HEK293 (cell line): ENCODE results near the gene PTH2.

Experiments used
- BCL11A ChIP-seq: fragments of 450-650 bp; formaldehyde crosslinking; IDR thresholded peaks from 2 replicates; pipeline ENCODE4 v1.5.1; 2016; ENCODE audit warnings: low read depth, missing biosample characterization, missing genetic modification characterization
- KLF1 ChIP-seq: fragments of 450-650 bp; formaldehyde crosslinking; IDR thresholded peaks from 2 replicates; pipeline ENCODE4 v1.5.1; 2016; ENCODE audit warnings: missing biosample characterization, missing genetic modification characterization
- KLF10 ChIP-seq: fragments of 450-650 bp; IDR thresholded peaks from 2 replicates; pipeline ENCODE4 v1.5.1; 2018; ENCODE audit warnings: missing biosample characterization, mild to moderate bottlenecking, missing genetic modification characterization
- KLF8 ChIP-seq: fragments of 450-650 bp; formaldehyde crosslinking; IDR thresholded peaks from 2 replicates; pipeline ENCODE4 v1.5.1; 2016; ENCODE audit warnings: missing biosample characterization, missing genetic modification characterization
- KLF9 ChIP-seq: fragments of 450-650 bp; formaldehyde crosslinking; IDR thresholded peaks from 2 replicates; pipeline ENCODE4 v1.5.1; 2016; ENCODE audit warnings: missing biosample characterization, missing genetic modification characterization, low read depth
- ZNF302 ChIP-seq: fragments of 450-650 bp; formaldehyde crosslinking; IDR thresholded peaks from 2 replicates; pipeline ENCODE4 v1.5.1; 2016; ENCODE audit warnings: missing biosample characterization, missing genetic modification characterization, low read depth
- ZNF341 ChIP-seq: fragments of 450-650 bp; formaldehyde crosslinking; IDR thresholded peaks from 2 replicates; pipeline ENCODE4; 2016; ENCODE audit warnings: low read depth, missing biosample characterization, missing genetic modification characterization
- ZNF366 ChIP-seq: fragments of 450-650 bp; formaldehyde crosslinking; conservative IDR thresholded peaks from 2 replicates; pipeline ENCODE4 v1.5.1; 2016; ENCODE audit warnings: missing biosample characterization, missing genetic modification characterization
- ZNF416 ChIP-seq: fragments of 450-650 bp; formaldehyde crosslinking; IDR thresholded peaks from 2 replicates; pipeline ENCODE4 v1.5.1; 2016; ENCODE audit warnings: missing biosample characterization, missing genetic modification characterization
- ZNF423 ChIP-seq: fragments of 450-650 bp; formaldehyde crosslinking; IDR thresholded peaks from 2 replicates; pipeline ENCODE4 v1.5.1; 2016; ENCODE audit warnings: missing biosample characterization, missing genetic modification characterization
- ZNF433 ChIP-seq: fragments of 450-650 bp; formaldehyde crosslinking; IDR thresholded peaks from 2 replicates; pipeline ENCODE4 v1.5.1; 2016; ENCODE audit warnings: missing biosample characterization, missing genetic modification characterization, low read depth
- ZNF544 ChIP-seq: fragments of 450-650 bp; formaldehyde crosslinking; IDR thresholded peaks from 2 replicates; pipeline ENCODE4 v1.5.0; 2017; ENCODE audit warnings: missing biosample characterization, missing genetic modification characterization
- ZNF561 ChIP-seq: fragments of 450-650 bp; IDR thresholded peaks from 2 replicates; pipeline ENCODE4 v1.5.1; 2018; ENCODE audit warnings: missing biosample characterization, missing genetic modification characterization, borderline replicate concordance
- ZNF629 ChIP-seq: fragments of 450-650 bp; formaldehyde crosslinking; IDR thresholded peaks from 2 replicates; pipeline ENCODE4 v1.5.1; 2017; ENCODE audit warnings: missing biosample characterization, missing genetic modification characterization
- ZSCAN30 ChIP-seq: fragments of 450-650 bp; IDR thresholded peaks from 2 replicates; pipeline ENCODE4 v1.5.1; 2018; ENCODE audit warnings: missing biosample characterization, mild to moderate bottlenecking, missing genetic modification characterization, moderate library complexity
- TF ChIP-seq, protein P1 (sequence below): fragments of 450-650 bp; formaldehyde crosslinking; IDR thresholded peaks from 2 replicates; pipeline ENCODE4 v1.5.1; 2016; ENCODE audit warnings: missing biosample characterization, missing genetic modification characterization
- TF ChIP-seq, protein P2 (sequence below): fragments of 450-650 bp; formaldehyde crosslinking; conservative IDR thresholded peaks from 2 replicates; pipeline ENCODE4 v1.5.1; 2016; ENCODE audit warnings: low read depth, missing biosample characterization, missing genetic modification characterization
- TF ChIP-seq, protein P3 (sequence below): fragments of 450-650 bp; formaldehyde crosslinking; IDR thresholded peaks from 2 replicates; pipeline ENCODE4 v1.5.1; 2016; ENCODE audit warnings: missing biosample characterization, missing genetic modification characterization
- TF ChIP-seq, protein P4 (sequence below): fragments of 450-650 bp; IDR thresholded peaks from 2 replicates; pipeline ENCODE4 v1.5.1; 2018; ENCODE audit warnings: missing biosample characterization, mild to moderate bottlenecking, missing genetic modification characterization
- TF ChIP-seq, protein P5 (sequence below): fragments of 450-650 bp; formaldehyde crosslinking; IDR thresholded peaks from 2 replicates; pipeline ENCODE4 v1.5.1; 2016; ENCODE audit warnings: missing biosample characterization, missing genetic modification characterization
- TF ChIP-seq, protein P6 (sequence below): fragments of 450-650 bp; formaldehyde crosslinking; IDR thresholded peaks from 2 replicates; pipeline ENCODE4 v1.5.1; 2016; ENCODE audit warnings: missing biosample characterization, missing genetic modification characterization
- TF ChIP-seq, protein P7 (sequence below): fragments of 450-650 bp; formaldehyde crosslinking; IDR thresholded peaks from 2 replicates; pipeline ENCODE4 v1.5.1; 2017; ENCODE audit warnings: missing biosample characterization, missing genetic modification characterization

The PTH2 gene

DNA sequence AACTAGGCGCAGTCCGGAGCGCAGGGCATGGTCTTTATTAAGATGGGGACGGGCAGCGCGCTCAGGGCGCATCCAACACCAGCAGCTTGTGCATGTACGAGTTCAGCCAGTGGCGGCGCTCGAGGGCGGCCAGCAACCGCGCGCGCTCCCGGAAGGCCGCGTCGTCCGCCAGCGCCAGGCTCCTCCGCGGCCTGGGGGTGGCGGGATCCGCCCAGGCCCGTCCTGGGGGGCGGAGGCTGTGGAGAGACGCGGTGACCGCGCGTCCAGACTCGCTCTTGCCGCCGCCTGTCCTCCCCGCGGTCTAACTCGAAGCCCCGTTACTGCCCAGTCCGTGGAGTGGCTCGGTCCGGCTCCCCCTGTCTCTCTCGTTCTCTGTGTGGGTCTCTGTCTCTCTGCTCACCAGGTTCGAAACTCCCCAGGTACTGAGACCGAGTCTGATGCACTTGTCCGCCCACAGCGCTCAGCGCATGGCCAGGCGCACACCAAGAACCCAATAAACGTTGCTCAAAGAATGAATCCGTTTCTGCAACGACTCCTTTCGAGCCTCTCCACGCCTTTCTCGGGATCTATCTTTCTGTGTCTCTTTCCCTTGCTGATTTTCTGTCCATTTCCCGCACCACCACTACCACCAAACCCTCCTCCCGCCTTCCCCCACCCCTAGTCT is 702 bp downstream of the PTH2 start (continued):
- TF ChIP-seq, protein P1, sequence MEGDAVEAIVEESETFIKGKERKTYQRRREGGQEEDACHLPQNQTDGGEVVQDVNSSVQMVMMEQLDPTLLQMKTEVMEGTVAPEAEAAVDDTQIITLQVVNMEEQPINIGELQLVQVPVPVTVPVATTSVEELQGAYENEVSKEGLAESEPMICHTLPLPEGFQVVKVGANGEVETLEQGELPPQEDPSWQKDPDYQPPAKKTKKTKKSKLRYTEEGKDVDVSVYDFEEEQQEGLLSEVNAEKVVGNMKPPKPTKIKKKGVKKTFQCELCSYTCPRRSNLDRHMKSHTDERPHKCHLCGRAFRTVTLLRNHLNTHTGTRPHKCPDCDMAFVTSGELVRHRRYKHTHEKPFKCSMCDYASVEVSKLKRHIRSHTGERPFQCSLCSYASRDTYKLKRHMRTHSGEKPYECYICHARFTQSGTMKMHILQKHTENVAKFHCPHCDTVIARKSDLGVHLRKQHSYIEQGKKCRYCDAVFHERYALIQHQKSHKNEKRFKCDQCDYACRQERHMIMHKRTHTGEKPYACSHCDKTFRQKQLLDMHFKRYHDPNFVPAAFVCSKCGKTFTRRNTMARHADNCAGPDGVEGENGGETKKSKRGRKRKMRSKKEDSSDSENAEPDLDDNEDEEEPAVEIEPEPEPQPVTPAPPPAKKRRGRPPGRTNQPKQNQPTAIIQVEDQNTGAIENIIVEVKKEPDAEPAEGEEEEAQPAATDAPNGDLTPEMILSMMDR (tag by site-specific recombination) = peak; percentile 59; the same call in 1 of the 2 replicates
- TF ChIP-seq ZNF416 (no peak), ZNF366 (tag by site-specific recombination) (peak; percentile 65; the same call in 1 of the 2 replicates), KLF1 (peak; percentile 77), ZNF433 (tag by site-specific recombination) (no peak), ZNF544 (tag by site-specific recombination) (no peak), ZNF341 (tag by site-specific recombination) (peak; percentile 42; the same call in 1 of the 2 replicates), ZNF423 (tag by site-specific recombination) (no peak), KLF8 (tag by site-specific recombination) (peak; percentile 54; the same call in 1 of the 2 replicates), KLF10 (tag by site-specific recombination) (no peak), ZNF302 (tag by site-specific recombination) (no peak), BCL11A (peak; percentile 50; the same call in 1 of the 2 replicates), ZNF561 (peak; percentile 78; the same call in 1 of the 2 replicates), ZSCAN30 (tag by site-specific recombination) (peak; percentile 73; the same call in 1 of the 2 replicates), KLF9 (peak; percentile 52), ZNF629 (tag by site-specific recombination) (no peak)
- TF ChIP-seq, protein P2, sequence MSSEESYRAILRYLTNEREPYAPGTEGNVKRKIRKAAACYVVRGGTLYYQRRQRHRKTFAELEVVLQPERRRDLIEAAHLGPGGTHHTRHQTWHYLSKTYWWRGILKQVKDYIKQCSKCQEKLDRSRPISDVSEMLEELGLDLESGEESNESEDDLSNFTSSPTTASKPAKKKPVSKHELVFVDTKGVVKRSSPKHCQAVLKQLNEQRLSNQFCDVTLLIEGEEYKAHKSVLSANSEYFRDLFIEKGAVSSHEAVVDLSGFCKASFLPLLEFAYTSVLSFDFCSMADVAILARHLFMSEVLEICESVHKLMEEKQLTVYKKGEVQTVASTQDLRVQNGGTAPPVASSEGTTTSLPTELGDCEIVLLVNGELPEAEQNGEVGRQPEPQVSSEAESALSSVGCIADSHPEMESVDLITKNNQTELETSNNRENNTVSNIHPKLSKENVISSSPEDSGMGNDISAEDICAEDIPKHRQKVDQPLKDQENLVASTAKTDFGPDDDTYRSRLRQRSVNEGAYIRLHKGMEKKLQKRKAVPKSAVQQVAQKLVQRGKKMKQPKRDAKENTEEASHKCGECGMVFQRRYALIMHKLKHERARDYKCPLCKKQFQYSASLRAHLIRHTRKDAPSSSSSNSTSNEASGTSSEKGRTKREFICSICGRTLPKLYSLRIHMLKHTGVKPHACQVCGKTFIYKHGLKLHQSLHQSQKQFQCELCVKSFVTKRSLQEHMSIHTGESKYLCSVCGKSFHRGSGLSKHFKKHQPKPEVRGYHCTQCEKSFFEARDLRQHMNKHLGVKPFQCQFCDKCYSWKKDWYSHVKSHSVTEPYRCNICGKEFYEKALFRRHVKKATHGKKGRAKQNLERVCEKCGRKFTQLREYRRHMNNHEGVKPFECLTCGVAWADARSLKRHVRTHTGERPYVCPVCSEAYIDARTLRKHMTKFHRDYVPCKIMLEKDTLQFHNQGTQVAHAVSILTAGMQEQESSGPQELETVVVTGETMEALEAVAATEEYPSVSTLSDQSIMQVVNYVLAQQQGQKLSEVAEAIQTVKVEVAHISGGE (tag by site-specific recombination) = no peak; the same call in 1 of the 2 replicates
- TF ChIP-seq, protein P3, sequence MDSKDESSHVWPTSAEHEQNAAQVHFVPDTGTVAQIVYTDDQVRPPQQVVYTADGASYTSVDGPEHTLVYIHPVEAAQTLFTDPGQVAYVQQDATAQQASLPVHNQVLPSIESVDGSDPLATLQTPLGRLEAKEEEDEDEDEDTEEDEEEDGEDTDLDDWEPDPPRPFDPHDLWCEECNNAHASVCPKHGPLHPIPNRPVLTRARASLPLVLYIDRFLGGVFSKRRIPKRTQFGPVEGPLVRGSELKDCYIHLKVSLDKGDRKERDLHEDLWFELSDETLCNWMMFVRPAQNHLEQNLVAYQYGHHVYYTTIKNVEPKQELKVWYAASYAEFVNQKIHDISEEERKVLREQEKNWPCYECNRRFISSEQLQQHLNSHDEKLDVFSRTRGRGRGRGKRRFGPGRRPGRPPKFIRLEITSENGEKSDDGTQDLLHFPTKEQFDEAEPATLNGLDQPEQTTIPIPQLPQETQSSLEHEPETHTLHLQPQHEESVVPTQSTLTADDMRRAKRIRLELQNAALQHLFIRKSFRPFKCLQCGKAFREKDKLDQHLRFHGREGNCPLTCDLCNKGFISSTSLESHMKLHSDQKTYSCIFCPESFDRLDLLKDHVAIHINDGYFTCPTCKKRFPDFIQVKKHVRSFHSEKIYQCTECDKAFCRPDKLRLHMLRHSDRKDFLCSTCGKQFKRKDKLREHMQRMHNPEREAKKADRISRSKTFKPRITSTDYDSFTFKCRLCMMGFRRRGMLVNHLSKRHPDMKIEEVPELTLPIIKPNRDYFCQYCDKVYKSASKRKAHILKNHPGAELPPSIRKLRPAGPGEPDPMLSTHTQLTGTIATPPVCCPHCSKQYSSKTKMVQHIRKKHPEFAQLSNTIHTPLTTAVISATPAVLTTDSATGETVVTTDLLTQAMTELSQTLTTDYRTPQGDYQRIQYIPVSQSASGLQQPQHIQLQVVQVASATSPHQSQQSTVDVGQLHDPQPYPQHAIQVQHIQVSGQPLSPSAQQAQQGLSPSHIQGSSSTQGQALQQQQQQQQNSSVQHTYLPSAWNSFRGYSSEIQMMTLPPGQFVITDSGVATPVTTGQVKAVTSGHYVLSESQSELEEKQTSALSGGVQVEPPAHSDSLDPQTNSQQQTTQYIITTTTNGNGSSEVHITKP (tag by site-specific recombination) = peak; percentile 85
- TF ChIP-seq, protein P4, sequence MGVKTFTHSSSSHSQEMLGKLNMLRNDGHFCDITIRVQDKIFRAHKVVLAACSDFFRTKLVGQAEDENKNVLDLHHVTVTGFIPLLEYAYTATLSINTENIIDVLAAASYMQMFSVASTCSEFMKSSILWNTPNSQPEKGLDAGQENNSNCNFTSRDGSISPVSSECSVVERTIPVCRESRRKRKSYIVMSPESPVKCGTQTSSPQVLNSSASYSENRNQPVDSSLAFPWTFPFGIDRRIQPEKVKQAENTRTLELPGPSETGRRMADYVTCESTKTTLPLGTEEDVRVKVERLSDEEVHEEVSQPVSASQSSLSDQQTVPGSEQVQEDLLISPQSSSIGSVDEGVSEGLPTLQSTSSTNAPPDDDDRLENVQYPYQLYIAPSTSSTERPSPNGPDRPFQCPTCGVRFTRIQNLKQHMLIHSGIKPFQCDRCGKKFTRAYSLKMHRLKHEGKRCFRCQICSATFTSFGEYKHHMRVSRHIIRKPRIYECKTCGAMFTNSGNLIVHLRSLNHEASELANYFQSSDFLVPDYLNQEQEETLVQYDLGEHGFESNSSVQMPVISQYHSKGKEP (tag by site-specific recombination) = 0 out of 2 replicates have a peak, but pooled peaks have one; percentile 15
- TF ChIP-seq, protein P5, sequence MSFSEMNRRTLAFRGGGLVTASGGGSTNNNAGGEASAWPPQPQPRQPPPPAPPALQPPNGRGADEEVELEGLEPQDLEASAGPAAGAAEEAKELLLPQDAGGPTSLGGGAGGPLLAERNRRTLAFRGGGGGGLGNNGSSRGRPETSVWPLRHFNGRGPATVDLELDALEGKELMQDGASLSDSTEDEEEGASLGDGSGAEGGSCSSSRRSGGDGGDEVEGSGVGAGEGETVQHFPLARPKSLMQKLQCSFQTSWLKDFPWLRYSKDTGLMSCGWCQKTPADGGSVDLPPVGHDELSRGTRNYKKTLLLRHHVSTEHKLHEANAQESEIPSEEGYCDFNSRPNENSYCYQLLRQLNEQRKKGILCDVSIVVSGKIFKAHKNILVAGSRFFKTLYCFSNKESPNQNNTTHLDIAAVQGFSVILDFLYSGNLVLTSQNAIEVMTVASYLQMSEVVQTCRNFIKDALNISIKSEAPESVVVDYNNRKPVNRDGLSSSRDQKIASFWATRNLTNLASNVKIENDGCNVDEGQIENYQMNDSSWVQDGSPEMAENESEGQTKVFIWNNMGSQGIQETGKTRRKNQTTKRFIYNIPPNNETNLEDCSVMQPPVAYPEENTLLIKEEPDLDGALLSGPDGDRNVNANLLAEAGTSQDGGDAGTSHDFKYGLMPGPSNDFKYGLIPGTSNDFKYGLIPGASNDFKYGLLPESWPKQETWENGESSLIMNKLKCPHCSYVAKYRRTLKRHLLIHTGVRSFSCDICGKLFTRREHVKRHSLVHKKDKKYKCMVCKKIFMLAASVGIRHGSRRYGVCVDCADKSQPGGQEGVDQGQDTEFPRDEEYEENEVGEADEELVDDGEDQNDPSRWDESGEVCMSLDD = no peak
- TF ChIP-seq, protein P6, sequence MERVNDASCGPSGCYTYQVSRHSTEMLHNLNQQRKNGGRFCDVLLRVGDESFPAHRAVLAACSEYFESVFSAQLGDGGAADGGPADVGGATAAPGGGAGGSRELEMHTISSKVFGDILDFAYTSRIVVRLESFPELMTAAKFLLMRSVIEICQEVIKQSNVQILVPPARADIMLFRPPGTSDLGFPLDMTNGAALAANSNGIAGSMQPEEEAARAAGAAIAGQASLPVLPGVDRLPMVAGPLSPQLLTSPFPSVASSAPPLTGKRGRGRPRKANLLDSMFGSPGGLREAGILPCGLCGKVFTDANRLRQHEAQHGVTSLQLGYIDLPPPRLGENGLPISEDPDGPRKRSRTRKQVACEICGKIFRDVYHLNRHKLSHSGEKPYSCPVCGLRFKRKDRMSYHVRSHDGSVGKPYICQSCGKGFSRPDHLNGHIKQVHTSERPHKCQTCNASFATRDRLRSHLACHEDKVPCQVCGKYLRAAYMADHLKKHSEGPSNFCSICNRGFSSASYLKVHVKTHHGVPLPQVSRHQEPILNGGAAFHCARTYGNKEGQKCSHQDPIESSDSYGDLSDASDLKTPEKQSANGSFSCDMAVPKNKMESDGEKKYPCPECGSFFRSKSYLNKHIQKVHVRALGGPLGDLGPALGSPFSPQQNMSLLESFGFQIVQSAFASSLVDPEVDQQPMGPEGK (tag by site-specific recombination) = peak; percentile 80
- TF ChIP-seq, protein P7, sequence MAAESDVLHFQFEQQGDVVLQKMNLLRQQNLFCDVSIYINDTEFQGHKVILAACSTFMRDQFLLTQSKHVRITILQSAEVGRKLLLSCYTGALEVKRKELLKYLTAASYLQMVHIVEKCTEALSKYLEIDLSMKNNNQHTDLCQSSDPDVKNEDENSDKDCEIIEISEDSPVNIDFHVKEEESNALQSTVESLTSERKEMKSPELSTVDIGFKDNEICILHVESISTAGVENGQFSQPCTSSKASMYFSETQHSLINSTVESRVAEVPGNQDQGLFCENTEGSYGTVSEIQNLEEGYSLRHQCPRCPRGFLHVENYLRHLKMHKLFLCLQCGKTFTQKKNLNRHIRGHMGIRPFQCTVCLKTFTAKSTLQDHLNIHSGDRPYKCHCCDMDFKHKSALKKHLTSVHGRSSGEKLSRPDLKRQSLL (tag by site-specific recombination) = no peak
